SJSA1 (cell line): ENCODE measurements around the gene DOCK10. TPM values are rescaled to one million over a fixed set of nuclear protein-coding genes. Genes with fewer than 3 reads are reported as not detected.
A peak's percentile ranks its signal among the peaks of the same experiment; 100 is the strongest.
"Not testable (repeated sequence)": the region's sequence is repeated elsewhere in the genome, so short reads cannot be mapped to it uniquely, and the experiment has no call there.

ENCODE experiments used
- DNase-seq, 2 experiments: peaks; one replicate each; pipeline ENCODE4 v3.0.0-alpha.2; 2015 to 2020; ENCODE audit warnings: low spot score in 2 of 2, low read depth in 1 of 2
- H3K27ac ChIP-seq: fragments of 250-450 bp; sonication (Bioruptor Pico); 2 replicates; pipeline ENCODE4 v1.5.1; 2020; ENCODE audit warnings: mild to moderate bottlenecking, moderate library complexity
- H3K27me3 ChIP-seq: fragments of 250-450 bp; sonication (Bioruptor Pico); replicated peaks from 2 replicates; pipeline ENCODE4 v1.5.1; 2020; ENCODE audit warnings: mild to moderate bottlenecking, moderate library complexity
- H3K36me3 ChIP-seq: fragments of 250-450 bp; sonication (Bioruptor Pico); 2 replicates; pipeline ENCODE4 v1.5.1; 2020; ENCODE audit warnings: mild to moderate bottlenecking
- H3K4me1 ChIP-seq: fragments of 250-450 bp; sonication (Bioruptor Pico); replicated peaks from 2 replicates; pipeline ENCODE4 v1.6.1; 2021; ENCODE audit warnings: mild to moderate bottlenecking
- H3K4me3 ChIP-seq: fragments of 250-450 bp; sonication (Bioruptor Pico); 2 replicates; pipeline ENCODE4 v1.5.1; 2020; ENCODE audit warnings: mild to moderate bottlenecking
- H3K9me3 ChIP-seq: fragments of 250-450 bp; sonication (Bioruptor Pico); replicated peaks from 2 replicates; pipeline ENCODE4 v1.5.1; 2020; ENCODE audit warnings: mild to moderate bottlenecking
- total RNA-seq: library from RNA; depleted of rRNA; stranded (reverse); fragments of >200 nt; shearing (Covaris generic); gene quantifications from 2 replicates; pipeline ENCODE4 v1.2.3, GENCODE V29; 2014

Gene DOCK10
- total RNA-seq, 1 experiment from 2014 or later = 32.6 TPM

GRCh38 chr2:224951723-224952481 is 90.4 kb downstream of the DOCK10 start:
- no peak for DNase-seq
- peaks cover 19% of the 10 kb centered on the region for H3K4me1 ChIP-seq
- no peaks in the 10 kb centered on the region for H3K27me3 ChIP-seq
- no peak overlapping the region for H3K27ac ChIP-seq
- H3K9me3 ChIP-seq = no peaks in the 10 kb centered on the region
- H3K36me3 ChIP-seq = no peaks in the 10 kb centered on the region
- H3K4me3 ChIP-seq = no peak overlapping the region

- no peak overlapping the region for H3K4me3 ChIP-seq
- no peaks in the 10 kb centered on the region for H3K36me3 ChIP-seq
- H3K27me3 ChIP-seq = no peaks in the 10 kb centered on the region
- H3K27ac ChIP-seq = no peak overlapping the region
- DNase-seq = no peak
- H3K9me3 ChIP-seq = no peaks in the 10 kb centered on the region
- peaks cover 24% of the 10 kb centered on the region for H3K4me1 ChIP-seq
These were observed 93.4 kb downstream of the DOCK10 start for GRCh38 chr2:224948859-224949258.

GRCh38 chr2:224948005-224948404 is 94.3 kb downstream of the DOCK10 start:
- Histone ChIP-seq H3K4me3 (no peak overlapping the region), H3K27me3 (no peaks in the 10 kb centered on the region), H3K27ac (peak overlapping the region; percentile 78), H3K9me3 (no peaks in the 10 kb centered on the region), H3K36me3 (no peaks in the 10 kb centered on the region), H3K4me1 (peaks cover 24% of the 10 kb centered on the region)
- no peak for DNase-seq

- DNase-seq = peak in 1 of 2 experiments; percentile 52
- Histone ChIP-seq H3K4me3 (no peak overlapping the region), H3K4me1 (peaks cover 24% of the 10 kb centered on the region), H3K9me3 (no peaks in the 10 kb centered on the region), H3K27ac (peak overlapping the region; percentile 78), H3K27me3 (no peaks in the 10 kb centered on the region), H3K36me3 (no peaks in the 10 kb centered on the region)
These were observed 94.7 kb downstream of the DOCK10 start for GRCh38 chr2:224947566-224947965.

- DNase-seq = peak in 1 of 2 experiments; percentile 64
- Histone ChIP-seq H3K27me3 (no peaks in the 10 kb centered on the region), H3K4me1 (peaks cover 24% of the 10 kb centered on the region), H3K36me3 (no peaks in the 10 kb centered on the region), H3K27ac (peak overlapping the region; percentile 78), H3K4me3 (peak overlapping the region; percentile 35), H3K9me3 (no peaks in the 10 kb centered on the region)
These were observed 95.4 kb downstream of the DOCK10 start for GRCh38 chr2:224946895-224947294.

GRCh38 chr2:224944707-224945547 is 97.3 kb downstream of the DOCK10 start:
- DNase-seq = no peak

GRCh38 chr2:224943601-224944041 is 98.6 kb downstream of the DOCK10 start:
- H3K36me3 ChIP-seq, H3K27me3 ChIP-seq, H3K9me3 ChIP-seq, H3K4me3 ChIP-seq, H3K27ac ChIP-seq, DNase-seq: not testable (repeated sequence)
- peaks cover 25% of the 10 kb centered on the region for H3K4me1 ChIP-seq

More at GRCh38 chr2:224944707-224945547, 97.3 kb downstream of the DOCK10 start:
- Histone ChIP-seq H3K27me3 (no peaks in the 10 kb centered on the region), H3K4me1 (peaks cover 24% of the 10 kb centered on the region), H3K27ac (no peak overlapping the region), H3K36me3 (0 out of 2 replicates have a peak, but pooled peaks cover 4% of the 10 kb centered on the region), H3K9me3 (no peaks in the 10 kb centered on the region), H3K4me3 (peak overlapping the region; percentile 8; the same call in 1 of the 2 replicates)

GRCh38 chr2:224941960-224942359 is 100.3 kb downstream of the DOCK10 start:
- no peaks in the 10 kb centered on the region for H3K9me3 ChIP-seq
- H3K4me1 ChIP-seq = peaks cover 12% of the 10 kb centered on the region
- H3K4me3 ChIP-seq = no peak overlapping the region
- H3K27me3 ChIP-seq = no peaks in the 10 kb centered on the region
- H3K27ac ChIP-seq = no peak overlapping the region
- 0 out of 2 replicates have a peak, but pooled peaks cover 4% of the 10 kb centered on the region for H3K36me3 ChIP-seq
- DNase-seq = no peak

GRCh38 chr2:224940618-224941017 is 101.7 kb downstream of the DOCK10 start:
- Histone ChIP-seq H3K4me1 (peaks cover 12% of the 10 kb centered on the region), H3K36me3 (peaks cover 4% of the 10 kb centered on the region; the same call in 1 of the 2 replicates), H3K4me3 (no peak overlapping the region), H3K27ac (no peak overlapping the region), H3K9me3 (no peaks in the 10 kb centered on the region), H3K27me3 (no peaks in the 10 kb centered on the region)
- no peak for DNase-seq

GRCh38 chr2:224938651-224939182 is 103.6 kb downstream of the DOCK10 start:
- Histone ChIP-seq H3K4me3 (no peak overlapping the region), H3K4me1 (peaks cover 7% of the 10 kb centered on the region), H3K9me3 (no peaks in the 10 kb centered on the region), H3K36me3 (peaks cover 4% of the 10 kb centered on the region; the same call in 1 of the 2 replicates), H3K27ac (no peak overlapping the region), H3K27me3 (no peaks in the 10 kb centered on the region)
- DNase-seq = no peak

- Histone ChIP-seq H3K4me1 (peaks cover 7% of the 10 kb centered on the region), H3K9me3 (no peaks in the 10 kb centered on the region), H3K4me3 (no peak overlapping the region), H3K27ac (no peak overlapping the region), H3K36me3 (peaks cover 4% of the 10 kb centered on the region; the same call in 1 of the 2 replicates), H3K27me3 (no peaks in the 10 kb centered on the region)
- no peak for DNase-seq
These were observed 104.4 kb downstream of the DOCK10 start for GRCh38 chr2:224937887-224938286.

- H3K9me3 ChIP-seq = no peaks in the 10 kb centered on the region
- peaks cover 7% of the 10 kb centered on the region for H3K4me1 ChIP-seq
- H3K4me3 ChIP-seq = no peak overlapping the region
- DNase-seq = no peak
- H3K36me3 ChIP-seq = peaks cover 16% of the 10 kb centered on the region
- no peaks in the 10 kb centered on the region for H3K27me3 ChIP-seq
- no peak overlapping the region for H3K27ac ChIP-seq
These were observed 107.6 kb downstream of the DOCK10 start for GRCh38 chr2:224934526-224935188.

GRCh38 chr2:224933431-224933830 is 108.8 kb downstream of the DOCK10 start:
- no peak for DNase-seq
- H3K27ac ChIP-seq = no peak overlapping the region
- H3K27me3 ChIP-seq = no peaks in the 10 kb centered on the region
- no peaks in the 10 kb centered on the region for H3K9me3 ChIP-seq
- no peak overlapping the region for H3K4me3 ChIP-seq
- peaks cover 29% of the 10 kb centered on the region for H3K36me3 ChIP-seq
- no peaks in the 10 kb centered on the region; the same call in 1 of the 2 replicates for H3K4me1 ChIP-seq
